K562 (cell line): ENCODE data around the gene IGF1R. TPM values are rescaled to one million over a fixed set of nuclear protein-coding genes. Genes with fewer than 3 reads are reported as not detected.

Source experiments
- ATAC-seq: fragments of 200-7000 bp; cut with Tn5 transposase; 3 replicates; pipeline ENCODE4 v1.9.1; 2020; ENCODE audit warnings: moderate library complexity
- BruUV-seq: library from RNA; stranded (reverse); fragments of 400-500 nt; replicated peaks from 2 replicates; lab custom pipeline; 2021; lab: Mats Ljungman, UMichigan
- CTCF ChIA-PET: fragments of 300-600 bp; formaldehyde crosslinking; extraction: SDS; loops from one replicate; lab custom pipeline; 2021; ENCODE audit warnings: low intra/inter-chr PET ratio; lab: Yijun Ruan, JAX
- POLR2A ChIA-PET: fragments of 300-600, 350-650 bp; sonication (Branson Sonifier 250); formaldehyde crosslinking; extraction: SDS; loops from one replicate; lab custom pipeline; 2021; ENCODE audit warnings: antibody characterized with exemption, inconsistent platforms; lab: Yijun Ruan, JAX
- DNase-seq, 4 experiments: peaks; one replicate each; pipeline versions ENCODE4 v3.0.0 to v3.0.0-alpha.2; 2011 to 2018; ENCODE audit warnings: low spot score in 3 of 4, mixed read lengths in 3 of 4; ENCODE audit errors: extremely low read depth in 1 of 4
- FAIRE-seq: peaks from 2 replicates; lab custom pipeline; 2011; peaks lifted over from hg19 to GRCh38; lab: Jason Lieb, UNC
- H2AFZ ChIP-seq: 2 replicates; pipeline ENCODE4 v1.6.0; 2011; ENCODE audit warnings: low read depth, low read length, control low read depth, inconsistent platforms
- H3K27ac ChIP-seq: fragments of 200-600 bp; 3 replicates; pipeline ENCODE4 v1.8.0; 2011; ENCODE audit warnings: low read depth, mild to moderate bottlenecking, control low read depth, inconsistent platforms, low read length, moderate library complexity, mixed read lengths; ENCODE audit errors: extremely low read depth
- H3K27me3 ChIP-seq, 2 experiments: fragments of 300-600 bp in 1 of 2; 2 replicates in 1 of 2; 3 replicates in 1 of 2; pipeline versions ENCODE4 v1.6.0 to v1.8.0; 2011; ENCODE audit warnings: inconsistent platforms in 2 of 2, low read length in 2 of 2, mild to moderate bottlenecking in 1 of 2, mixed read lengths in 1 of 2, moderate library complexity in 1 of 2; ENCODE audit not compliant: control insufficient read depth in 2 of 2, insufficient read depth in 2 of 2
- H3K36me3 ChIP-seq: fragments of 300-600 bp; 3 replicates; pipeline ENCODE4 v1.8.0; 2011; ENCODE audit warnings: mild to moderate bottlenecking, low read length, inconsistent platforms; ENCODE audit not compliant: control insufficient read depth, insufficient read depth
- H3K4me1 ChIP-seq, 2 experiments: fragments of 200-600 bp in 1 of 2; replicated peaks in 1 of 2; 2 replicates in 1 of 2; 3 replicates in 1 of 2; pipeline versions ENCODE4 v1.5.1 to v1.8.0; 2011; ENCODE audit warnings: inconsistent platforms in 2 of 2, low read length in 2 of 2, mild to moderate bottlenecking in 1 of 2, mixed read lengths in 1 of 2, moderate library complexity in 1 of 2; ENCODE audit not compliant: control insufficient read depth in 2 of 2, insufficient read depth in 2 of 2
- H3K4me2 ChIP-seq: 2 replicates; pipeline ENCODE4 v1.6.1; 2011; ENCODE audit warnings: low read length, control low read depth, inconsistent platforms, mixed read lengths; ENCODE audit not compliant: insufficient read depth
- H3K4me3 ChIP-seq: fragments of 200-600 bp; sonication (generic), shearing (Covaris generic); 2 replicates; pipeline ENCODE4 v1.5.1; 2016; ENCODE audit warnings: control low read depth, inconsistent platforms
- H3K79me2 ChIP-seq: fragments of 200-600 bp; 3 replicates; pipeline ENCODE4 v1.8.0; 2011; ENCODE audit warnings: low read length, inconsistent platforms; ENCODE audit not compliant: control insufficient read depth, insufficient read depth
- H3K9ac ChIP-seq, 2 experiments: 2 replicates each; pipeline versions ENCODE4 v1.6.0 to v1.6.1; 2011; ENCODE audit warnings: low read depth in 2 of 2, low read length in 2 of 2, control low read depth in 1 of 2, inconsistent platforms in 1 of 2, mild to moderate bottlenecking in 1 of 2, mixed read lengths in 1 of 2; ENCODE audit not compliant: insufficient read depth in 1 of 2
- H3K9me1 ChIP-seq: one replicate; pipeline ENCODE4 v1.6.0; 2011; ENCODE audit warnings: inconsistent platforms, mild to moderate bottlenecking, low read length, moderate library complexity; ENCODE audit not compliant: control insufficient read depth, insufficient read depth
- H3K9me3 ChIP-seq: replicated peaks from 2 replicates; pipeline ENCODE4 v1.5.1; 2011; ENCODE audit warnings: low read depth, low read length, inconsistent platforms; ENCODE audit not compliant: control insufficient read depth, insufficient read depth
- H4K20me1 ChIP-seq: replicated peaks from 2 replicates; pipeline ENCODE4 v1.6.1; 2011; ENCODE audit warnings: low read length, inconsistent platforms, mixed read lengths; ENCODE audit not compliant: control insufficient read depth, insufficient read depth
- CREB1 ChIP-seq, 2 experiments: sonication (generic) in 1 of 2; formaldehyde crosslinking in 1 of 2; IDR thresholded peaks; 2 replicates each; pipeline versions ENCODE4 v1.6.1 to v1.8.0; 2012 to 2022; ENCODE audit warnings: inconsistent platforms in 1 of 2, mild to moderate bottlenecking in 1 of 2, missing genetic modification reagents in 1 of 2, moderate library complexity in 1 of 2
- FOSL1 ChIP-seq: fragments of 200-800 bp; sonication (Bioruptor generic); conservative IDR thresholded peaks from 2 replicates; pipeline ENCODE4 v1.6.1; 2016; ENCODE audit warnings: missing genetic modification characterization, missing compliant biosample characterization
- TCF7L2 ChIP-seq: fragments of 150-350 bp; IDR thresholded peaks from 2 replicates; pipeline ENCODE4 v1.6.1; 2016; ENCODE audit warnings: low read depth, mild to moderate bottlenecking, low read length, moderate library complexity
- ZNF518B ChIP-seq: fragments of 250-450 bp; sonication (Bioruptor Pico); IDR thresholded peaks from 2 replicates; pipeline ENCODE4 v1.5.0; 2021; ENCODE audit warnings: mild to moderate bottlenecking, moderate library complexity
- WGBS: fragments of 100-300 bp; shearing (Covaris generic); methylation state at CpG from one replicate; pipeline ENCODE4 v1.1.6; 2016; ENCODE audit warnings: low coverage, mixed read lengths; ENCODE audit not compliant: insufficient coverage; ENCODE audit errors: missing lambda C conversion rate; 5-methylcytosine and 5-hydroxymethylcytosine counted together
- in situ Hi-C: fragments of 300-500 bp; cut with MboI; formaldehyde crosslinking; loops from 4 replicates; pipeline ENCODE4 v1.15.0; 2018; ENCODE audit warnings: inconsistent platforms, mixed read lengths
- intact Hi-C: fragments of 100-400 bp; cut with micrococcal nuclease; formaldehyde crosslinking; loops from 2 replicates; pipeline ENCODE4 v1.14.2; 2022
- polyA plus RNA-seq, 8 experiments: library from polyadenylated mRNA; depleted of rRNA in 4 of 8; stranded (reverse) in 5 of 8; unstranded in 3 of 8; fragments of >200 nt; fragmentation: Nextera tagmentation in 2 of 8; fragmentation: Illumina TruSeq in 1 of 8; extraction: Ambion mirVana in 2 of 8; extraction: Trizol in 1 of 8; gene quantifications; 2 replicates each; pipeline versions ENCODE4 v1.2.1 to v1.2.3, GENCODE V29; 2011 to 2014; ENCODE audit warnings: inconsistent platforms in 1 of 8, missing spikeins in 1 of 8
- total RNA-seq, 7 experiments: library from RNA; depleted of rRNA in 6 of 7; stranded (reverse); fragments of >200 nt in 6 of 7; fragmentation: Illumina TruSeq in 2 of 7; extraction: Trizol in 2 of 7; gene quantifications; 2 replicates each; pipeline versions ENCODE4 v1.2.1 to v1.2.3, GENCODE V29; 2011 to 2021; ENCODE audit warnings: low replicate concordance in 1 of 7

Gene IGF1R
- total and polyA plus RNA-seq, 9 of the 15 experiments (the other 6 are each of a cell fraction or from before 2014, with no cell fraction given): 0.35 to 8.0 (median 1.6) TPM

- no TSS peak for BruUV-seq
- WGBS: under 1% methylated on average over 17 of the region's 20 CpGs
- H3K9me3 ChIP-seq: no peaks in the 10 kb centered on the region
- ChIA-PET POLR2A (interaction anchor here (0.6 kb wide), 1 partner anchor 376 kb away, joined by 4 read pairs; no protein-coding TSS in a partner anchor), CTCF (no interaction called here)
- H3K4me3 ChIP-seq: no peak overlapping the region
- H3K79me2 ChIP-seq: no peaks in the 10 kb centered on the region; the same call in 2 of the 3 replicates
- TF ChIP-seq FOSL1 (tag) (peak; percentile 58), TCF7L2 (no peak), ZNF518B (CRISPR knock-in tag) (no peak), CREB1 (IDR thresholded peaks at IDR 0.05) (no peak), CREB1 (CRISPR knock-in tag; IDR thresholded peaks at IDR 0.05) (no peak)
- intact Hi-C loops: no loop called here
- peaks cover 33% of the 10 kb centered on the region for H4K20me1 ChIP-seq
- no peak overlapping the region for H3K9ac ChIP-seq
- no peak overlapping the region for H3K27ac ChIP-seq
- no peak for DNase-seq
- no peak; the same call in 2 of the 3 replicates for ATAC-seq
- no peaks in the 10 kb centered on the region for H3K4me1 ChIP-seq
- no peak overlapping the region for H3K4me2 ChIP-seq
- no peaks in the 10 kb centered on the region for H3K36me3 ChIP-seq
- in situ Hi-C loops: no loop called here
- FAIRE-seq: no peak
- no peak overlapping the region for H2AFZ ChIP-seq
- peaks cover 7 to 33% of the 10 kb centered on the region in 2 experiments; a peak in 3 of 5 replicates for H3K27me3 ChIP-seq
- H3K9me1 ChIP-seq: no peaks in the 10 kb centered on the region
These were observed 79.0 kb downstream of the IGF1R start for GRCh38 chr15:98727115-98728040.
